HG03159 (cell line): ENCODE data around the gene CELF4.
A peak's percentile ranks its signal among the peaks of the same experiment; 100 is the strongest.

Source experiments
- ATAC-seq: cut with Tn5 transposase; IDR thresholded peaks from one replicate; pipeline ENCODE4 v1.9.1; 2021; ENCODE audit warnings: mild to moderate bottlenecking, moderate library complexity; ENCODE audit not compliant: unreplicated experiment

The CELF4 gene

GRCh38 chr18:37565101-37565976 lies at the start of gene CELF4:
CELF4 (minus strand) TSS chr18:37565798.
- ATAC-seq: no peak

- ATAC-seq: no peak
These were observed 47.6 kb upstream of the CELF4 start for GRCh38 chr18:37613253-37613565.

- no peak for ATAC-seq
These were observed 47.1 kb upstream of the CELF4 start for GRCh38 chr18:37612524-37613252.

GRCh38 chr18:37611614-37612279 lies 46.1 kb upstream of the CELF4 start:
- ATAC-seq: no peak

GRCh38 chr18:37608876-37609275 lies 43.3 kb upstream of the CELF4 start:
- ATAC-seq: no peak

- ATAC-seq: no peak
These were observed 41.7 kb upstream of the CELF4 start for GRCh38 chr18:37607281-37607680.

- ATAC-seq: no peak
These were observed 38.4 kb upstream of the CELF4 start for GRCh38 chr18:37604032-37604431.

GRCh38 chr18:37598966-37599896 lies 33.6 kb upstream of the CELF4 start:
- no peak for ATAC-seq

GRCh38 chr18:37598396-37598795 lies 32.8 kb upstream of the CELF4 start:
- ATAC-seq: no peak

- no peak for ATAC-seq
These were observed 24.7 kb upstream of the CELF4 start for GRCh38 chr18:37590346-37590745.

GRCh38 chr18:37588289-37588688 lies 22.7 kb upstream of the CELF4 start:
- ATAC-seq: no peak

- ATAC-seq: no peak
These were observed 21.1 kb upstream of the CELF4 start for GRCh38 chr18:37586656-37587225.

- no peak for ATAC-seq
These were observed 19.5 kb upstream of the CELF4 start for GRCh38 chr18:37584952-37585695.

GRCh38 chr18:37584217-37584616 lies 18.6 kb upstream of the CELF4 start:
- ATAC-seq: no peak

- ATAC-seq: no peak
These were observed 16.7 kb upstream of the CELF4 start for GRCh38 chr18:37582261-37582660.

GRCh38 chr18:37578886-37579513 lies 13.4 kb upstream of the CELF4 start:
- ATAC-seq: peak; percentile 81

GRCh38 chr18:37578182-37578678 lies 12.6 kb upstream of the CELF4 start:
- ATAC-seq: no peak

GRCh38 chr18:37577051-37577611 lies 11.5 kb upstream of the CELF4 start:
- ATAC-seq: no peak

GRCh38 chr18:37575646-37576045 lies 10.0 kb upstream of the CELF4 start:
- ATAC-seq: no peak
